WTC11 (cell line): ENCODE measurements around the gene UNC79. TPM values are rescaled to one million over a fixed set of nuclear protein-coding genes. Genes with fewer than 3 reads are reported as not detected.

Experiments
- ATAC-seq: fragments of 200-7000 bp; cut with Tn5 transposase; 2 replicates; pipeline ENCODE4 v1.10.0; 2021; ENCODE audit warnings: mild to moderate bottlenecking, moderate library complexity
- CTCF ChIA-PET: fragments of 300-600 bp; sonication (Branson Sonifier 250); formaldehyde crosslinking; loops from one replicate; lab custom pipeline; 2021; ENCODE audit warnings: antibody characterized with exemption; lab: Charles Lee
- POLR2A ChIA-PET: fragments of 350-600 bp; sonication (Branson Sonifier 250); formaldehyde crosslinking; loops from one replicate; lab custom pipeline; 2021; ENCODE audit warnings: antibody characterized with exemption; lab: Charles Lee
- DNase-seq: peaks from one replicate; pipeline ENCODE4 v3.0.0; 2021; ENCODE audit warnings: low spot score
- H3K27ac Mint-ChIP-seq: 2 replicates; pipeline ENCODE4 v1.8.0; 2021; ENCODE audit warnings: mixed read lengths
- H3K27me3 Mint-ChIP-seq: 2 replicates; pipeline ENCODE4 v1.8.0; 2021; ENCODE audit warnings: low read depth, mild to moderate bottlenecking, moderate library complexity, mixed read lengths
- H3K36me3 Mint-ChIP-seq: 2 replicates; pipeline ENCODE4 v1.8.0; 2021; ENCODE audit warnings: mixed read lengths
- H3K4me1 Mint-ChIP-seq: 2 replicates; pipeline ENCODE4 v1.8.0; 2022; ENCODE audit warnings: mixed read lengths
- H3K4me3 Mint-ChIP-seq: 2 replicates; pipeline ENCODE4 v1.8.0; 2021; ENCODE audit warnings: mild to moderate bottlenecking, moderate library complexity, mixed read lengths
- H3K9me3 Mint-ChIP-seq: 2 replicates; pipeline ENCODE4 v1.8.0; 2021; ENCODE audit warnings: mixed read lengths
- CTCF ChIP-seq: fragments of 200-600 bp; IDR thresholded peaks from 2 replicates; pipeline ENCODE4 v1.8.0; 2022; ENCODE audit warnings: antibody characterized with exemption
- GRHL2 ChIP-seq: fragments of 250-450 bp; sonication (Bioruptor Pico); IDR thresholded peaks from 2 replicates; pipeline ENCODE4 v1.8.0; 2022; ENCODE audit warnings: mild to moderate bottlenecking, moderate library complexity; ENCODE audit not compliant: insufficient replicate concordance, severe bottlenecking
- IRF2 ChIP-seq: sonication (generic); formaldehyde crosslinking; IDR thresholded peaks from 2 replicates; pipeline ENCODE4 v1.8.0; 2022; ENCODE audit warnings: low read depth, missing genetic modification reagents, borderline replicate concordance
- MLX ChIP-seq: sonication (generic); formaldehyde crosslinking; IDR thresholded peaks from 2 replicates; pipeline ENCODE4 v1.8.1; 2023; ENCODE audit warnings: mild to moderate bottlenecking, missing genetic modification reagents, moderate library complexity
- OVOL2 ChIP-seq: fragments of 250-450 bp; sonication (Bioruptor Pico); IDR thresholded peaks from 2 replicates; pipeline ENCODE4 v1.9.0; 2021; ENCODE audit warnings: mild to moderate bottlenecking, borderline replicate concordance
- PREB ChIP-seq: sonication (generic); formaldehyde crosslinking; IDR thresholded peaks from 2 replicates; pipeline ENCODE4 v1.8.1; 2022; ENCODE audit warnings: mild to moderate bottlenecking, missing genetic modification reagents, moderate library complexity, borderline replicate concordance
- SMAD3 ChIP-seq: sonication (generic); formaldehyde crosslinking; IDR thresholded peaks from 2 replicates; pipeline ENCODE4 v1.8.0; 2022; ENCODE audit warnings: missing genetic modification reagents, mild to moderate bottlenecking, borderline replicate concordance
- STAT6 ChIP-seq: sonication (generic); formaldehyde crosslinking; conservative IDR thresholded peaks from 2 replicates; pipeline ENCODE4 v1.8.1; 2023; ENCODE audit warnings: mild to moderate bottlenecking, low read depth, missing genetic modification reagents, moderate library complexity
- TEAD4 ChIP-seq: sonication (generic); formaldehyde crosslinking; IDR thresholded peaks from 2 replicates; pipeline ENCODE4 v1.8.0; 2022; ENCODE audit warnings: mild to moderate bottlenecking, missing genetic modification reagents
- ZBTB43 ChIP-seq: sonication (generic); formaldehyde crosslinking; IDR thresholded peaks from 2 replicates; pipeline ENCODE4 v1.8.1; 2023; ENCODE audit warnings: mild to moderate bottlenecking, missing genetic modification reagents
- ZNF232 ChIP-seq: sonication (generic); formaldehyde crosslinking; IDR thresholded peaks from 2 replicates; pipeline ENCODE4 v1.8.0; 2022; ENCODE audit warnings: mild to moderate bottlenecking, missing genetic modification reagents
- ZNF263 ChIP-seq: sonication (generic); formaldehyde crosslinking; IDR thresholded peaks from 2 replicates; pipeline ENCODE4 v1.8.1; 2022; ENCODE audit warnings: low read depth, mild to moderate bottlenecking, moderate library complexity, missing genetic modification reagents
- ZNF532 ChIP-seq: fragments of 250-450 bp; sonication (Bioruptor Pico); IDR thresholded peaks from 2 replicates; pipeline ENCODE4 v1.9.0; 2021; ENCODE audit warnings: mild to moderate bottlenecking, borderline replicate concordance
- ZNF671 ChIP-seq: fragments of 250-450 bp; sonication (Bioruptor Pico); IDR thresholded peaks from 2 replicates; pipeline ENCODE4 v1.8.0; 2021; ENCODE audit warnings: mild to moderate bottlenecking
- ZSCAN18 ChIP-seq: fragments of 250-450 bp; sonication (Bioruptor Pico); IDR thresholded peaks from 2 replicates; pipeline ENCODE4 v2.1.2; 2022; ENCODE audit warnings: mild to moderate bottlenecking, moderate library complexity
- total RNA-seq: library from RNA; stranded (reverse); gene quantifications from 3 replicates; pipeline ENCODE4 v1.2.3, GENCODE V29; 2021
- TF ChIP-seq, protein P1 (sequence below): sonication (generic); formaldehyde crosslinking; IDR thresholded peaks from 2 replicates; pipeline ENCODE4 v1.8.1; 2023; ENCODE audit warnings: mild to moderate bottlenecking, missing genetic modification reagents, borderline replicate concordance
- TF ChIP-seq, protein P2 (sequence below): sonication (generic); formaldehyde crosslinking; IDR thresholded peaks from 2 replicates; pipeline ENCODE4 v1.8.0; 2023; ENCODE audit warnings: missing genetic modification reagents

Gene UNC79
- total RNA-seq, 1 experiment from 2014 or later: 2.1 TPM

DNA sequence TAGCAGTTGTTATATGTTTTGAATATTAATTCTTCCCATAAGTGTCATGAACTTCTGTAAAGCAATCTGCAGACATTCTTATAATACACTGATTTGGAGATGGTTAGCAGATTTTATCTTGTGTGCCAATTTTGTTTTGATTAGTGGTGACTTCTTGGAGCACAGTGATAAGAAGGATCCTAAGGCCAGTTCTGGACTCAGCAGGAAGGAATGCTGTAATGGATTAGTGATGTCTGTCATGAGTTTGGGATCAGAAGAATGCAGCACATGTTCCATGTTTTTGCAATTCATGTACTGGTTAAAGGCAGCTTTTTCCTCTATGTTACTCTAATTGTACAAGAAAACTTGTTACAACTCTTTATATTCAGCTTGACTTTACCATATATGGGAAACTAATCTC lies 91.5 kb downstream of the UNC79 start:
- DNase-seq (no peak), ATAC-seq (no peak)
- Mint-ChIP-seq H3K9me3 (peaks cover 65% of the 10 kb centered on the region), H3K27ac (no peak overlapping the region), H3K27me3 (peaks cover 8% of the 10 kb centered on the region; the same call in 1 of the 2 replicates), H3K4me3 (no peak overlapping the region), H3K4me1 (peaks cover 17% of the 10 kb centered on the region), H3K36me3 (peaks cover 58% of the 10 kb centered on the region)
- ChIA-PET CTCF (no interaction called here), POLR2A (no interaction called here)
- TF ChIP-seq STAT6 (CRISPR knock-in tag) (no peak), PREB (CRISPR knock-in tag) (no peak), ZNF263 (CRISPR knock-in tag) (no peak), ZNF671 (CRISPR knock-in tag) (no peak), MLX (CRISPR knock-in tag) (no peak), CTCF (no peak), ZBTB43 (CRISPR knock-in tag) (no peak), OVOL2 (no peak), ZSCAN18 (no peak), SMAD3 (CRISPR knock-in tag) (no peak), ZNF532 (CRISPR knock-in tag) (no peak), IRF2 (CRISPR knock-in tag) (no peak), TEAD4 (CRISPR knock-in tag) (no peak), GRHL2 (CRISPR knock-in tag) (no peak), ZNF232 (CRISPR knock-in tag) (no peak)
- TF ChIP-seq, protein P1, sequence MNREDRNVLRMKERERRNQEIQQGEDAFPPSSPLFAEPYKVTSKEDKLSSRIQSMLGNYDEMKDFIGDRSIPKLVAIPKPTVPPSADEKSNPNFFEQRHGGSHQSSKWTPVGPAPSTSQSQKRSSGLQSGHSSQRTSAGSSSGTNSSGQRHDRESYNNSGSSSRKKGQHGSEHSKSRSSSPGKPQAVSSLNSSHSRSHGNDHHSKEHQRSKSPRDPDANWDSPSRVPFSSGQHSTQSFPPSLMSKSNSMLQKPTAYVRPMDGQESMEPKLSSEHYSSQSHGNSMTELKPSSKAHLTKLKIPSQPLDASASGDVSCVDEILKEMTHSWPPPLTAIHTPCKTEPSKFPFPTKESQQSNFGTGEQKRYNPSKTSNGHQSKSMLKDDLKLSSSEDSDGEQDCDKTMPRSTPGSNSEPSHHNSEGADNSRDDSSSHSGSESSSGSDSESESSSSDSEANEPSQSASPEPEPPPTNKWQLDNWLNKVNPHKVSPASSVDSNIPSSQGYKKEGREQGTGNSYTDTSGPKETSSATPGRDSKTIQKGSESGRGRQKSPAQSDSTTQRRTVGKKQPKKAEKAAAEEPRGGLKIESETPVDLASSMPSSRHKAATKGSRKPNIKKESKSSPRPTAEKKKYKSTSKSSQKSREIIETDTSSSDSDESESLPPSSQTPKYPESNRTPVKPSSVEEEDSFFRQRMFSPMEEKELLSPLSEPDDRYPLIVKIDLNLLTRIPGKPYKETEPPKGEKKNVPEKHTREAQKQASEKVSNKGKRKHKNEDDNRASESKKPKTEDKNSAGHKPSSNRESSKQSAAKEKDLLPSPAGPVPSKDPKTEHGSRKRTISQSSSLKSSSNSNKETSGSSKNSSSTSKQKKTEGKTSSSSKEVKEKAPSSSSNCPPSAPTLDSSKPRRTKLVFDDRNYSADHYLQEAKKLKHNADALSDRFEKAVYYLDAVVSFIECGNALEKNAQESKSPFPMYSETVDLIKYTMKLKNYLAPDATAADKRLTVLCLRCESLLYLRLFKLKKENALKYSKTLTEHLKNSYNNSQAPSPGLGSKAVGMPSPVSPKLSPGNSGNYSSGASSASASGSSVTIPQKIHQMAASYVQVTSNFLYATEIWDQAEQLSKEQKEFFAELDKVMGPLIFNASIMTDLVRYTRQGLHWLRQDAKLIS (CRISPR knock-in tag): no peak
- TF ChIP-seq, protein P2, sequence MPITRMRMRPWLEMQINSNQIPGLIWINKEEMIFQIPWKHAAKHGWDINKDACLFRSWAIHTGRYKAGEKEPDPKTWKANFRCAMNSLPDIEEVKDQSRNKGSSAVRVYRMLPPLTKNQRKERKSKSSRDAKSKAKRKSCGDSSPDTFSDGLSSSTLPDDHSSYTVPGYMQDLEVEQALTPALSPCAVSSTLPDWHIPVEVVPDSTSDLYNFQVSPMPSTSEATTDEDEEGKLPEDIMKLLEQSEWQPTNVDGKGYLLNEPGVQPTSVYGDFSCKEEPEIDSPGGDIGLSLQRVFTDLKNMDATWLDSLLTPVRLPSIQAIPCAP (CRISPR knock-in tag): no peak
